Hepatocyte (in vitro differentiated cells): ENCODE measurements around the gene PTPN14. TPM values are rescaled to one million over a fixed set of nuclear protein-coding genes. Genes with fewer than 3 reads are reported as not detected.

Experiments used
- DNase-seq: peaks from one replicate; pipeline ENCODE4 v3.0.0-alpha.2; 2016; ENCODE audit warnings: low spot score
- H2AFZ ChIP-seq: fragments of 200-600 bp; sonication (generic); 2 replicates; pipeline ENCODE4 v1.6.0; 2016; ENCODE audit warnings: antibody characterized with exemption, mild to moderate bottlenecking
- H3K27ac ChIP-seq: fragments of 200-600 bp; sonication (generic); 2 replicates; pipeline ENCODE4 v1.5.1; 2016; ENCODE audit warnings: mild to moderate bottlenecking
- H3K27me3 ChIP-seq: fragments of 200-600 bp; sonication (generic); 2 replicates; pipeline ENCODE4 v1.6.1; 2016
- H3K36me3 ChIP-seq: fragments of 200-600 bp; sonication (generic); replicated peaks from 2 replicates; pipeline ENCODE4 v1.5.1; 2016; ENCODE audit warnings: low read depth; ENCODE audit not compliant: insufficient read depth
- H3K4me1 ChIP-seq: fragments of 200-600 bp; sonication (generic); 2 replicates; pipeline ENCODE4 v1.5.1; 2016; ENCODE audit warnings: mild to moderate bottlenecking, moderate library complexity; ENCODE audit not compliant: insufficient read depth
- H3K4me2 ChIP-seq: fragments of 200-600 bp; sonication (generic); 2 replicates; pipeline ENCODE4 v1.6.0; 2016
- H3K4me3 ChIP-seq: fragments of 200-600 bp; sonication (generic); 2 replicates; pipeline ENCODE4 v1.5.1; 2016; ENCODE audit warnings: mild to moderate bottlenecking
- H3K79me2 ChIP-seq: fragments of 200-600 bp; sonication (generic); 2 replicates; pipeline ENCODE4 v1.6.0; 2017; ENCODE audit warnings: mild to moderate bottlenecking
- H3K9me2 ChIP-seq: fragments of 200-600 bp; sonication (generic); replicated peaks from 2 replicates; pipeline ENCODE4 v1.6.0; 2017; ENCODE audit warnings: mild to moderate bottlenecking; ENCODE audit not compliant: insufficient read depth
- H3K9me3 ChIP-seq: fragments of 200-600 bp; sonication (generic); 2 replicates; pipeline ENCODE4 v1.5.1; 2016; ENCODE audit warnings: low read depth, mild to moderate bottlenecking
- H4K20me1 ChIP-seq: fragments of 200-600 bp; sonication (generic); 2 replicates; pipeline ENCODE4 v1.6.0; 2016; ENCODE audit warnings: mild to moderate bottlenecking; ENCODE audit not compliant: insufficient read depth, poor library complexity, severe bottlenecking
- CTCF ChIP-seq: fragments of 200-600 bp; sonication (generic); IDR thresholded peaks from 2 replicates; pipeline ENCODE4 v1.5.1; 2016; ENCODE audit warnings: antibody characterized with exemption, mild to moderate bottlenecking; ENCODE audit not compliant: poor library complexity
- EZH2 ChIP-seq: fragments of 200-600 bp; sonication (generic); IDR thresholded peaks from 2 replicates; pipeline ENCODE4 v1.6.1; 2016; ENCODE audit warnings: antibody characterized with exemption, mild to moderate bottlenecking, borderline replicate concordance
- EZH2phosphoT487 ChIP-seq: fragments of 200-600 bp; sonication (generic); IDR thresholded peaks from one replicate; pipeline ENCODE4 v1.6.1; 2018; ENCODE audit warnings: antibody characterized with exemption, mild to moderate bottlenecking, low read depth, moderate library complexity; ENCODE audit not compliant: unreplicated experiment, severe bottlenecking
- WGBS: methylation state at CpG from one replicate; pipeline ENCODE4 v1.1.6; 2016; ENCODE audit warnings: low lambda C conversion rate; ENCODE audit errors: missing lambda C conversion rate; 5-methylcytosine and 5-hydroxymethylcytosine counted together
- polyA plus RNA-seq: library from polyadenylated mRNA; unstranded; fragments of >200 nt; fragmentation: Nextera tagmentation; extraction: Ambion mirVana; gene quantifications from 2 replicates; pipeline ENCODE4 v1.2.1, GENCODE V29; 2016
- total RNA-seq: library from RNA; depleted of rRNA; stranded (reverse); fragments of >200 nt; gene quantifications from 2 replicates; pipeline ENCODE4 v1.2.3, GENCODE V29; 2014

Gene PTPN14
- total and polyA plus RNA-seq, 2 experiments from 2014 or later, result 9.5 to 21.7 TPM

DNA sequence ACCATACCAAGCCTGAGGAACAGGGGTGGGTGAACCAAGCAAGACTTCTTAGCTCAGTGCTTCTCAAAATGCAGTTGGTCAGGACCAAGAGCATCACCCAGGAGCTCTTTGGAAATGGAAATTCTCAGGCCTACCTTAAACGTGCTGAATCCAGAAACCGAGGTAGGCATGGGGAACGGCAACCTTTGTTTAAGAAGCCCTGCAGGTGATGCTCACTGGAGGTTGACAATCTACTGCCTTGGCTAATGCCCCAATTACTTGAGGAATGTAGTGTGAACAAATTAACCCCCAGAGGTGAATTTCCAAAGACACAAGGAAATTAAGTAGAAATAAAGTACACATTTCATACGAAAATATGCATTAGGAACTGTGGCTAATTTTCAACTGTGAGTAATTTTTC is 5.3 kb downstream of the PTPN14 start:
- no peak overlapping the region for H2AFZ ChIP-seq
- WGBS, result 69% methylated on average over 4 of the region's 4 CpGs
- peaks cover 97% of the 10 kb centered on the region for H3K79me2 ChIP-seq
- TF ChIP-seq CTCF (no peak), EZH2phosphoT487 (no peak), EZH2 (no peak)
- no peaks in the 10 kb centered on the region for H3K27me3 ChIP-seq
- H3K36me3 ChIP-seq, result no peaks in the 10 kb centered on the region
- H3K4me1 ChIP-seq, result no peaks in the 10 kb centered on the region
- DNase-seq, result no peak
- no peaks in the 10 kb centered on the region for H3K9me3 ChIP-seq
- H4K20me1 ChIP-seq, result peaks cover 27% of the 10 kb centered on the region
- no peaks in the 10 kb centered on the region for H3K9me2 ChIP-seq
- H3K4me3 ChIP-seq, result no peak overlapping the region
- H3K27ac ChIP-seq, result peak overlapping the region; percentile 69
- H3K4me2 ChIP-seq, result no peak overlapping the region

GRCh38 chr1:214545293-214545692 is 6.1 kb downstream of the PTPN14 start:
- Histone ChIP-seq H3K9me3 (no peaks in the 10 kb centered on the region), H3K79me2 (peaks cover 98% of the 10 kb centered on the region), H2AFZ (no peak overlapping the region), H3K27ac (no peak overlapping the region), H3K4me3 (no peak overlapping the region), H4K20me1 (peaks cover 27% of the 10 kb centered on the region), H3K4me2 (no peak overlapping the region), H3K27me3 (no peaks in the 10 kb centered on the region), H3K9me2 (no peaks in the 10 kb centered on the region), H3K4me1 (no peaks in the 10 kb centered on the region), H3K36me3 (no peaks in the 10 kb centered on the region)
- no peak for TF ChIP-seq EZH2phosphoT487
- TF ChIP-seq CTCF, result no peak
- no peak for TF ChIP-seq EZH2
- no peak for DNase-seq
- 56% methylated on average over 2 of the region's 2 CpGs for WGBS

DNA sequence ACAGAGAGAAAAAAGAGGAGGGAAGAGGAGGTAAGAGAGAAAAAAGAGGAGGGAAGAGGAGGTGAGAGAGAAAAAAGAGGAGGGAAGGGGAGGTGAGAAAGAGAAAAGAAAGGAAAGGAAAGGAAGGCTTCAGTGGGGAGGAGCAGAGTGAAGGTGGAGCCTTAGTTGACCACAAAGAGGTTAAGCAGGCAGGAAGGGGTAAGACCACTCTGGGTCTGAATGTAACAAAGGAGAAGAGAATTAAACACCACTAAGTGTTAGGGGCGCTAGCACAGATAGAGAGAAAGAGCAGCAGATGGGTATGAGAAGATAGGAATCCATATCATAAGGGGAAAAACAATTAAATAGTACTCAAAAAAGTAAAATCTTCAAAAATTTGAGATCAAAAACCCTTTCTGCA is 6.6 kb downstream of the PTPN14 start:
- H3K27me3 ChIP-seq, result no peaks in the 10 kb centered on the region
- no peak overlapping the region for H2AFZ ChIP-seq
- DNase-seq, result no peak
- no peaks in the 10 kb centered on the region for H3K4me1 ChIP-seq
- WGBS, result 94% methylated on average over 1 of the region's 1 CpG
- H3K27ac ChIP-seq, result no peak overlapping the region
- no peak for TF ChIP-seq EZH2
- no peak for TF ChIP-seq CTCF
- no peak for TF ChIP-seq EZH2phosphoT487
- H3K9me2 ChIP-seq, result no peaks in the 10 kb centered on the region
- no peaks in the 10 kb centered on the region for H3K9me3 ChIP-seq
- no peaks in the 10 kb centered on the region for H3K36me3 ChIP-seq
- H3K4me3 ChIP-seq, result no peak overlapping the region
- peaks cover 98% of the 10 kb centered on the region for H3K79me2 ChIP-seq
- no peak overlapping the region for H3K4me2 ChIP-seq
- H4K20me1 ChIP-seq, result peaks cover 30% of the 10 kb centered on the region
